Bronchial epithelial cell (primary cell): ENCODE data around the gene TEAD3. TPM values are rescaled to one million over a fixed set of nuclear protein-coding genes. Genes with fewer than 3 reads are reported as not detected.

Source experiments
- DNase-seq: peaks from one replicate; pipeline ENCODE4 v3.0.0-alpha.2; 2010; ENCODE audit warnings: low read depth
- FAIRE-seq: peaks from 2 replicates; lab custom pipeline; 2011; peaks lifted over from hg19 to GRCh38; lab: Jason Lieb, UNC
- H3K27me3 ChIP-seq: 2 replicates; pipeline ENCODE4 v1.5.1; 2011; ENCODE audit warnings: low read length; ENCODE audit not compliant: control insufficient read depth, insufficient read depth
- H3K36me3 ChIP-seq: 2 replicates; pipeline ENCODE4 v1.5.1; 2011; ENCODE audit warnings: low read length; ENCODE audit not compliant: control insufficient read depth, insufficient read depth
- H3K4me3 ChIP-seq: 2 replicates; pipeline ENCODE4 v1.5.1; 2011; ENCODE audit warnings: mild to moderate bottlenecking, low read depth, low read length, control low read depth
- total RNA-seq: library from RNA; depleted of rRNA; stranded (reverse); fragments of >200 nt; gene quantifications from 2 replicates; pipeline ENCODE4 v1.2.1, GENCODE V29; 2014
- TF ChIP-seq, protein P1 (sequence below): IDR thresholded peaks from 2 replicates; pipeline ENCODE4 v1.5.1; 2011; ENCODE audit warnings: mild to moderate bottlenecking, moderate library complexity, low read length, control low read depth, inconsistent platforms; ENCODE audit not compliant: insufficient read depth, severe bottlenecking

TEAD3 gene
- total RNA-seq, 1 donor from 2014 or later: 5.3 TPM

DNA sequence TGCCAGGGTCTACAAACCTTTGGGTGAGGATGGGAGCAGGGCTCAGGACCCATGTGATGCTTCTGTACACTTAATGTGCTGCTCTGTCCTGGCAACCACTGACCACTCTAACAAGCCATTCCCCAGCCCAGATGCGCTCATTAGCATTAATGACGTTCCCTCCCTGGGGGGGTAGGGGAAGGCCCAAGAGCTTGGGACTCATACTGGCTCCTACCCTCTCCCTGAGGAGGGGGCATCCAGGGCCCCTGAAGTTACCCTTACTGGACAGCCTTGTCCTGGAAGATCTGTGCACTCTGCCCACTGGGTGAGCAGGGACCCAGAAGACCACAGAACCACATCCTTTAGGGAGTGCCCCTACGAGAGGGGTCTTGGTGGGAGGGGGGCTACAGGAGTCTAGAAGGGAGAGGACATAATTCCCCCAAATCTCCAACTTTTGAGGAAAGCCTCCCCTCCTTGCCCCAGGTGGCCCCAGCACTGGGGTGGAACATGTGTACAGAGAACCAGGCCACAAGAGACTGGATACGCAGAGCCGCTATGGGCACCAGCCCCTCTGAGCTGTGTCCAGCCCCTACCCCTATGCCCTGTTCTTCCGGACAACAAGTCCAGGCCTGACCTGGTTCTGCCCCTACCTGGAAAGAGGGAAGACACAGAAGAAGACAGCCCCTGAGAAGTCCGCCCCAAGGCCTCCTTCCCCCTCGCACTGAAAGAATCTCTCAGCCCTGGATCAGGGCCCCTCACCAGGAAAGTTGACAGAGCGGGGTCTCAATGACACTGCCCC, 1.4 kb downstream of the TEAD3 start:
- Histone ChIP-seq H3K27me3 (no peaks in the 10 kb centered on the region), H3K4me3 (peak overlapping the region; percentile 56), H3K36me3 (peaks cover 1% of the 10 kb centered on the region)
- FAIRE-seq: no peak
- TF ChIP-seq, protein P1, sequence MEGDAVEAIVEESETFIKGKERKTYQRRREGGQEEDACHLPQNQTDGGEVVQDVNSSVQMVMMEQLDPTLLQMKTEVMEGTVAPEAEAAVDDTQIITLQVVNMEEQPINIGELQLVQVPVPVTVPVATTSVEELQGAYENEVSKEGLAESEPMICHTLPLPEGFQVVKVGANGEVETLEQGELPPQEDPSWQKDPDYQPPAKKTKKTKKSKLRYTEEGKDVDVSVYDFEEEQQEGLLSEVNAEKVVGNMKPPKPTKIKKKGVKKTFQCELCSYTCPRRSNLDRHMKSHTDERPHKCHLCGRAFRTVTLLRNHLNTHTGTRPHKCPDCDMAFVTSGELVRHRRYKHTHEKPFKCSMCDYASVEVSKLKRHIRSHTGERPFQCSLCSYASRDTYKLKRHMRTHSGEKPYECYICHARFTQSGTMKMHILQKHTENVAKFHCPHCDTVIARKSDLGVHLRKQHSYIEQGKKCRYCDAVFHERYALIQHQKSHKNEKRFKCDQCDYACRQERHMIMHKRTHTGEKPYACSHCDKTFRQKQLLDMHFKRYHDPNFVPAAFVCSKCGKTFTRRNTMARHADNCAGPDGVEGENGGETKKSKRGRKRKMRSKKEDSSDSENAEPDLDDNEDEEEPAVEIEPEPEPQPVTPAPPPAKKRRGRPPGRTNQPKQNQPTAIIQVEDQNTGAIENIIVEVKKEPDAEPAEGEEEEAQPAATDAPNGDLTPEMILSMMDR: no peak
- DNase-seq: peak; percentile 30

DNA sequence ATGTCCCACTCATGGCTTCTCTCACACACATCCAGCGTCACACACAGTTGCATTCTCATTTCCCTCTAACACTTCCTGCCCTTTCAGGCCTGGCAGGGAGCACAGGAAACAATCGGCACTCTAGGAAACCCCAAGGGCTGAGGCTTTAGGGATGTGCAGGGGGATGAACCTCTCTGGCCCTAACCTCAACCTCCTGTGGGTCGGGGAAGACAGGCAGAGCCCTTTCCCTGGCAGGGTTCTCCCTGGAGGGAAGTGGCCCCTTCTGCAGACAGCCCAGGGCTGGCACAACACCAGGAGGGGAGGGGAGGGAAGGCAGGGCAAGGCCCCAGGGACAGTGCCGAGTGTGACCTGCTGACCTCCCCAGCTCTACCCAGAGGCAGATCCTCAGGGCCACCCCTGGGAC, 2.7 kb downstream of the TEAD3 start:
- H3K36me3 ChIP-seq: peaks cover 1% of the 10 kb centered on the region
- no peak for DNase-seq
- TF ChIP-seq, protein P1: no peak
- H3K4me3 ChIP-seq: no peak overlapping the region
- no peaks in the 10 kb centered on the region for H3K27me3 ChIP-seq
- no peak for FAIRE-seq

DNA sequence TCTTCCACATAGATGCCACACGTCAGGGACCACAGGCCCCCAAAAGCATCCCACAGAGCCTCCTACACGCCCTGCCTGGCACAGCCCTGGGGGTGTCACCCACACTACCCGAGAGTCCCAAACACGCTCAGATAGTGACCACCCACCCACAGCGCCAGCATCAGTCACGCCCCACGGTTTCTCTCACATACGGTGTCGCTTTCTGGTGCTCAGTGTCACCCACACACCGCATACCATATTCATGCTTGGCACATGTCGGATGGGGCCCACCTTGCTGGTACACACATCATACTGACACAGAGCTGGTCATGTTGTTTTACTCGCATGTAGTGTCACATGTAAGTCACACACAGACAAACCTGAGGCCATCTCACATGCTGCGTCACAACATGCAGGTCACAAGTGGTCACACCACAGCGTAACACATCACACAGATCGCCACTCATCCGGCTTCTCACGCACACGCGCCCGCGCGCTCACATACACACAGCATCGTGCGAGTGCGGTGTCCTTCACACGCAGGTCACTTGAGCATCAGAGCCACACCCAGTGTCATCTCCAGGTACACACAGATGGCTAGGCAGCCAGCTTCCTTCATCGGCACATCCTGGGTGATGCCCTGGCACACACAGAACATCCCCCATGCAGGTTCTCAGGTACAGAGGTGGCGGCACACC, 3.4 kb downstream of the TEAD3 start:
- Histone ChIP-seq H3K4me3 (no peak overlapping the region), H3K27me3 (no peaks in the 10 kb centered on the region), H3K36me3 (peaks cover 1% of the 10 kb centered on the region)
- DNase-seq (no peak), FAIRE-seq (no peak)
- TF ChIP-seq, protein P1: no peak

DNA sequence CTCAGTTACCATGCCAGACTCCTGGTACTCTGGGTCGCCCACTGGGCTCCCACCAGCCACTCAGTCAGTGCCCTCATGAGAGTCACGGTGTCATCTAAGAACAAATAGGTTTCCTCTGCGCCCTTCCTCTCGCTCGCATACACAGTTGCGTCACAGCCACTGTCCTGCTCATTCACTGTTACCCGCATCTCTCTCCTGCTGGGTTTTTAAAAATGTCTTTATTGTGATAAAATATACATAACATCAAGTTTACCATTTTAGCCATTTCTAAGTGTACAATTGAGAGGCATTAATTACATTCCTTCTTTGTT, 4.0 kb downstream of the TEAD3 start:
- no peak overlapping the region for H3K4me3 ChIP-seq
- H3K27me3 ChIP-seq: no peaks in the 10 kb centered on the region
- TF ChIP-seq, protein P1: no peak
- DNase-seq (no peak), FAIRE-seq (no peak)
- peaks cover 1% of the 10 kb centered on the region for H3K36me3 ChIP-seq

DNA sequence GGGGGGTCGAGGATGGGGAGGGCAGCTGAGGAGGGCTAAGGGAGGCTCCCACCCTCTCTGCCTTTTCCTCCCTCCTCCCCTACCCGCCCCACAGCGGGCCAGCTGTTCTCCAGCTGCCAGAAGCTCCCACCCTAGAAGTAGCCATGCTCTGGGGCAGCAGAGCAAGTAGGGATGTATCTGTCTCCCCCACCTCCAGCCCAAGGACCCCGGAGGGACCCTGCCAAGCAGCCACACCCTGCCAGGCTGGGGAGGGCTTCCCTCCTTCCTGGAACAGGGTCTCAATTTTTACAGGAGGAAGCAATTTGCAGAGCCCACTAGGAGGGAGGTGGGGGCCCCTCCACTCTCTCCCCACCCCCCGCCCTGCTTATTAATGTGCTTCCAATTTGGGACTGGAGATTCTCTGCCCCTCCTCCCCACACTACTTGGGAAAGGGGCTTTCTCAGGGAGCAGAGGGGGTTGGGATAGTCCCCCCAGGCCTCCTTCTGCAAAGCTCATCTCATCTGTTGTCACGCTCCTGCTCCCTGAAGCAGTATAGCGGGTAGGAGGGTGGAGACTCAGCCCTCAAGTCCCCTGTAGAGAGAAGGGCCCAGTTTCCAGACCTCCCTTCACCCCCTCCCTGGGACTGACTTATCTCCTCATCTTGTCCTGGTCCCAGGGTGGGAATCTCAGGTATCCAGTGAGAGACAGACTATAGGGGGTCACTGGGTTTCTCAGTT, 4.5 kb downstream of the TEAD3 start:
- FAIRE-seq (no peak), DNase-seq (no peak)
- Histone ChIP-seq H3K36me3 (peaks cover 1% of the 10 kb centered on the region), H3K27me3 (no peaks in the 10 kb centered on the region), H3K4me3 (no peak overlapping the region)
- TF ChIP-seq, protein P1: no peak
